ENCODE measurements around the gene COL24A1.

The COL24A1 gene

GRCh38 chr1:85683292-85684025 lies 473.1 kb downstream of the COL24A1 start:
- DNase-seq (ENCODE audit: low spot score): no peak

DNA sequence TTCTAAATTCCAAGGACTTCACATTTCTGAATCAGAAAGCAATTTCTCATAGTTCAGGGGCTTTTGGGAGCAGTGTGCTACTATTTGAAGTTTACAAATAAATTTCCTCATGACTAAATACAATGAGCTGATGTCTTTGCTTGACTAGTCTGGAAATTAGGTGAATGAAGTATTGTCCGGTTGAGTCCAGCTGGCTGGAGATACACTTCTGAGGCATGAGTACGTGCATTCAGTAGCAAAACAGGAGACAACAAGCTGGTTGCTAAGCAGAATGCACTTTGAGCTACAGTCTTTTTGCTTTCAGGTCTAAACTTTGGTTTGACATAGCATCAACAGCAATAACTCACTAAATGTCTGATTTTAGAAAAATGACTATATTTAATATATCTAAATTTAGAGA lies 475.5 kb downstream of the COL24A1 start:
- DNase-seq (ENCODE audit: low spot score): peak; percentile 69
